ENCODE measurements around the gene RASL11A. TPM values are rescaled to one million over a fixed set of nuclear protein-coding genes. Genes with fewer than 3 reads are reported as not detected.
"Not testable (repeated sequence)": the region's sequence is repeated elsewhere in the genome, so short reads cannot be mapped to it uniquely, and the experiment has no call there.

Gene RASL11A
- total RNA-seq, 1 donor from 2014 or later = 2.0 TPM

- no peak for DNase-seq (ENCODE audit: low spot score in 2 of 2)
- FAIRE-seq = no peak
Observed at GRCh38 chr13:27266917-27267316, 3.7 kb upstream of the RASL11A start.

GRCh38 chr13:27267596-27267995 lies 3.0 kb upstream of the RASL11A start:
- no peak for FAIRE-seq
- no peak for DNase-seq (ENCODE audit: low spot score in 2 of 2)

- DNase-seq (ENCODE audit: low spot score in 2 of 2) = no peak
- no peak for FAIRE-seq
Observed at GRCh38 chr13:27269114-27269665, 1.4 kb upstream of the RASL11A start.

DNA sequence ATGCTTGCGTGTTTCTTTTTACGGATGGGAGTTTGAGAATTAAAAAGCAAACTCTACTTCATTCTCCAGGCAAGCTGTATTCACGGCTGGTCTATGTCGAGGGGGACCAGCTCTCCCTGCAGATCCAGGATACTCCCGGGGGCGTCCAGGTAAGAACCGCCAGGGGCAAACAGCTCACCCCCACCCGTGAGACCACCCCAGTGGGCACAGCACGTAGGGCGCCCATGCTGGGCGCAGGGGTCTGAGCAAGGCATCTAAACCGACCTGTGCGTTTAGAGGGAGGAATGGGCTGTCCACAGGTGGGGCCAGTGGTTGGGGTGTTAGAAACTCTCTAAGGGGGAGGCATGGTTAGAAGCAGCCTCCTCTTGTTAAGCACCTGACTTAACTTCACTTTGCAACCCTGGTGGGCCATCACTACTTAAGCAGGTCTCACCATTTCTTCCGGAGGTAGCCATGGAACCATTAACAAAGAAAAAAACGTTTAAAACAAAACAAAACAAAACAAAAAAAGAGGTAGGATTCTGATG lies 1.0 kb downstream of the RASL11A start:
- FAIRE-seq (no peak), DNase-seq (ENCODE audit: low spot score in 2 of 2) (no peak)

- FAIRE-seq = peak; percentile 53
Observed at GRCh38 chr13:27273658-27274425, 3.2 kb downstream of the RASL11A start.

DNA sequence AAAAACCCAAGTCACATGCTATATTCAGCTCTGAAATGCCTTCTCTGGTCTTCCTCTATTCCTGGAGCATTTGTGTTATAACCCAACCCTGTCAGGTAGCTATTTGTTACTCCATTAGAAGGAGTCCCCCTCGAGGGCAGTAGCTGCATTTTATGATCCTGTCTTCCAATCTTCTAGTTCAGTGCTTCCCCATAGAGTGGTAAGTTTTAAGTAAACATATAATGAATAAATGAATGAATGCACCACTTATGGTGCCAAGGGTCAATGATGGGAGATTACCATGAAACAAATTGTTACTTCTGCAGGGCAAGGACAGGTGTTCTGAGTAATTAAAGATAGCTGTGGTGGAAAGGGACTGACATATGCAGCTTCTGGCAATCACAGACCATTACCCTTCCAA lies 4.0 kb downstream of the RASL11A start:
- DNase-seq (ENCODE audit: low spot score in 2 of 2) (no peak), FAIRE-seq (no peak)

More at GRCh38 chr13:27273658-27274425, 3.2 kb downstream of the RASL11A start:
- DNase-seq (ENCODE audit: low spot score in 2 of 2) = no peak

DNA sequence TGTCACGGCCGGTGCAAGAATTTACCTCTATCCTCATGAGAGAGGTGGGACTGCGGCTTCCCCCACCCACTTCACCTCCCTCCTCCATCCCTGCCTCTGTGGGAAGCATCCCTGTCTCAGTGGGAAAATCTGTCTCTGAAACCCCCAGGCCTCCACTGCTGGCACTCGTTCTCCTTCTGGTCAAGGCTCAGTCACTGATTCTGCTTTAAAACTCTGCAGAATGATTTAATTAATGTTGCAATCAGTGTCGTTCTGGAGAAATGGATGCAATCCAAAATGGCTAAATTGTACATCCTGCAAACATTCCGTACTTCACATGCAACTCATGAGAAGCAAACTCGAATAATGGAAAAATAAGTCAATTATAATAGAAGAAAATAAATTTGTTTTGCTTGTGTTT lies 5.6 kb downstream of the RASL11A start:
- no peak for DNase-seq (ENCODE audit: low spot score in 2 of 2)
- no peak for FAIRE-seq

DNA sequence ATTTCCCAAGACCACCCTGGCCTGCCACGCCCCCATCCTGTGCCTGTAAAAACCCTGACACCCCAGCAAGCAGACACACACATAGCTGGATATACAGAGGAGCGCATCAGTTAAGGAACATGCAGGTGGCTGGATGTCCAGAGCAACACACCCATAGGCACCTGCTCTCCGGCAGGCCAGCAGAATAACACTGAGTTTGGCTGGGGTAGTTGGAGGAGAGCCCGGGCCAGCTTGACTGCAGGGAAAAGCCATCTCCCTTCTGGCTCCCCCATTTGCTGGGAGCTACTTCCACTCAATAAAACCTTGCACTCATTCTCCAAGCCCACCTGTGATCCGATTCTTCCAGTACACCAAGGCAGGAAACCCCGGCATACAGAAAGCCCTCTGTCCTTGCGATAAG lies 8.9 kb downstream of the RASL11A start:
- FAIRE-seq (no peak), DNase-seq (ENCODE audit: low spot score in 2 of 2) (no peak)

DNA sequence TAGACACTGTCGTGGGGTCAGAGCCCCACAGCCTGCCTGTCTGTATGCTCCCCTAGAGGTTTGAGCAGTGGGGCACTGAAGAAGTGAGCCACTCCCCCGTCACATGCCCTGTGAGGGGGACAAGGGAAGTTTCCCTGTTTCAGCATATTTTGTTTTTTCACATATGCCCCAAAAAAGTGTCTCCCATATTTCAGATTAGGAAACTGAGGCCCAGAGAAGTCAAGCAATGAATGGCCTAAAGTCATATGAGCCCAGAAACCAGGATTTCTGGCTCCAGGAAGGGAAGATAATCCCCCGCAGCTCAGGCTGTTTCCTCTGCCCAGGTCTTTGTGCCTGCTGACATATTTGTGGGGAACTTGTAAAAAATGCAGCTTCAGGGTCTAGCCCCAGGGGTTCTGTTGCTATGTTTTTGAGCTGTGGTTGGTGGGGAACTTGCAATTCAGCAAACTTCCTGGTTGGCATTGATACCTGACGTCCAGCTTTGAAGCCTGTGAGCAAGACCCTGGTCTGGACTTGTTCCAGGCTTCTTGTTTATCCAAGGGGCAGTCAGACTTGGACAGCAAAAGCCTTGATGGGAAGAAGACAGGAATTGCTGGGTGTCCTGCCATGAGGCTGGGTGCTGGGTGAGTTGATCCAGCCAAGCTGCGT lies 9.5 kb downstream of the RASL11A start:
- DNase-seq (ENCODE audit: low spot score in 2 of 2) (no peak), FAIRE-seq (no peak)

GRCh38 chr13:27280841-27281240 lies 10.2 kb downstream of the RASL11A start:
- no peak for DNase-seq (ENCODE audit: low spot score in 2 of 2)
- no peak for FAIRE-seq

DNA sequence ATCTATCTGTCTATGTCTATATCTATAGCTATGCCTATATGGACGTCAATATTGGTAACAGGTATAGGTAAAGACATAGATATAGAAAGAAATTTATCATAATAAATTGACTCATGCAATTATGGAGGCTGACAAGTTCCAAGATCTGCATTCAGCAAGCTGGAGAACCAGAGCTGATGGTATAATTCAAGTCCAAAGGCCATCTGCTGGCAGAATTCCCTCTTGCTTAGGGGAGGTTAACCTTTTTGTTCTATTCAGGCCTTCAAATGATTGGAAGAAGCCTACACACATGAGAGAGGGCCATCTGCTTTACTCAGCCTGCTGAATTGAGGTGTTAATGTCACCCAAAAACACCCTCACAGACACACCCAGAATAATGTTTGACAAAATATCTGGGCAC lies 10.8 kb downstream of the RASL11A start:
- FAIRE-seq = no peak
- DNase-seq (ENCODE audit: low spot score in 2 of 2) = no peak

GRCh38 chr13:27283906-27284493 lies 13.4 kb downstream of the RASL11A start:
- DNase-seq (ENCODE audit: low spot score in 2 of 2) = no peak
- FAIRE-seq = no peak

DNA sequence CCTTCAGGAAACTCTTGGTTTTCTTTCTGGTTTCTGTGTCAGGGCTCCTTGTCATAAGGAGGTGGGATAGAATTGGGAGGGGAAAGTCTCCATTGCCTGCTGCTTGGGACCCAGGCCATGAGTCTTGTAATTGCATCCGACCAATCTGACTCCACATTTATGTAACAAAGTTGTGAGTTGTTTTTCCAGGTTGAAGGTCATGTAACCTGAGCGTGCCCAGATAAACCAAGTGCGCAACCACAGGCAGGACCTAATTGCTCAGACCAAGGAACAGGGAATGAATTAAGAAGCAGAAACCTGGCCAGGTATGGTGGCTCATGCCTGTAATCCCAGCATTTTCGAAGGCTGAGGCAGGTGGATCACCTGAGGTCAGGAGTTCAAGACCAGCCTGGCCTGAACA lies 17.8 kb downstream of the RASL11A start:
- FAIRE-seq (no peak), DNase-seq (ENCODE audit: low spot score in 2 of 2) (no peak)

- no peak for DNase-seq (ENCODE audit: low spot score in 2 of 2)
- peak; percentile 13 for FAIRE-seq
Observed at GRCh38 chr13:27289011-27289665, 18.5 kb downstream of the RASL11A start.

DNA sequence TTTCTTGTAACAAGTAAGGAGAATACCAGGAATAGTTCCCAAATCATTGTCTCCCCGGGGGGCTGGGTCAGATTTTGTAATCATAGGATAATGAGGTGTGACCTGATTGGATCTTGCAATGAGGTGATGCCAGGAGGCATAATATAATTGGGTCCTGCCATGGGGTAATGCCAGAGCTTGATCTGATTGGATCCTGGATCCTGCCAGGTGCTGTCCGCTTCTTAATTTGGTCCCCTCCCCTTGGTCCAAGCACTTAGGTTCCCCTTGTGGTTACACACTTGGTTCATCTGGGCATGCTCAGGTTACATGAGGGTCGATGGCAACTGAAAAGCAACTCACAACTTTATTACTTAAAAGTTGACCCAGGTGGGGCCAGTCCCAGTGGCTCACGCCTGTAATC lies 20.1 kb downstream of the RASL11A start:
- DNase-seq (ENCODE audit: low spot score in 2 of 2) (no peak), FAIRE-seq (no peak)

- DNase-seq (ENCODE audit: low spot score in 2 of 2); FAIRE-seq: not testable (repeated sequence)
Observed at GRCh38 chr13:27291967-27292366, 21.3 kb downstream of the RASL11A start.

DNA sequence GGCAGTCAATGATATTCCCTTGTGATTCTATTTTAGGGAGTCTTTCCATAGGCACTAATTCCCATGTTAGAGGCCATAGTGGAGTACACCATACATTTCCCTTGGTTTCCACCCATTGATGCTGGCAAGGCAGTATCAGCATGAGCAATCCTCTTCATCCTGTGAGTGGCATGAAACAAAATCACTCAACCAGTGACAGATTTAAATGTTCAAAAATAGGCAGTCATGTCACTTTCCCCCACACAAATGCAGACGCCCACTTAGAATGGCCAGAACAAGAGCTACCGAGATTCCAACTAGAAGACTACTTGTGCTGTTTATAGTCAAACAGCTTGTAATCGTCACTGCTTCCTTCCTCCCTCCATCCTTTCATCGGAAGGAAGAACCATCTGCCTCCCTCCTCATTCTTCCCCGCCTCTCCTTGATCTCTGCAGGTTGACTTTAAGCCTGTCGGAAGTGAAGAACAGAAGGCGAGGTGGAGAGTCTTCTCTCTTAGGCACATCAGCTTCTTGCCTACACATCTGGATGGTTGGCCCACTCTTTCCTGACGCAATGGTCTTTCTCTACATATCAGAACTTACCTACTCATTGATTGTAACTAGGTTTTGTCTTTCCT lies 22.6 kb downstream of the RASL11A start:
- DNase-seq (ENCODE audit: low spot score in 2 of 2) = no peak

DNA sequence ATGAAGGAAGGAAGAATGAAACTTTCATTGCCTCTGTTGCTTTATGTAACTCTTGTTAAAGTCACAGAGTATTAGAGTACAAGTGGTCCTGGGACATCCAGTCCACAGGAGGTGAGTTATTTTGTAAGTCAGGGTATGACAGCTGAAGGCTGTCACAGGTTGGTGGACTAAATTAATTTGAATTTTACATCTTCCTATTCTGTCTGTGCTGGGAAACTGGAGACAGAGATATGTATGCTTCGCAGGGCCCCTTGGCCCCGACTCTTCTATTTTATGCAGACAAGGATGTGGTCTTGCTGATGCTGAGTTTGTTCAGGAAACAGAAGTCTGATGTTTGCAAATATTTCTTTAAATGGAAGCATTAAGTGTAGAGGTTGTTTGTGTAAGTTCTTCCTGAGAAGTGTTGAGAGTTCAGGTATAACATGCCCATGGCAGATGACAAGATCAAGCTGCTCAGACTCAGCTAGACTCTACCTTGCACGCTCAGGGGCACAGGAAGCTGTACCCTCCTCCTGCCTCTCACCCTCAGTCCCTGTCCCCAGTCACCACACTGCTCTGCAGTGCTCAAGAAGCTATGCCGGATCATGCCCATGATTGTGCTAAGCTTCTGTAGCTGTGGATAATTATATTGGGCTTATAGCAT lies 23.4 kb downstream of the RASL11A start:
- DNase-seq (ENCODE audit: low spot score in 2 of 2) (no peak), FAIRE-seq (no peak)

More for the DNA sequence above, 22.6 kb downstream of the RASL11A start:
- no peak for FAIRE-seq

- DNase-seq (ENCODE audit: low spot score in 2 of 2) (no peak), FAIRE-seq (no peak)
Observed at GRCh38 chr13:27295096-27295495, 24.5 kb downstream of the RASL11A start.

DNA sequence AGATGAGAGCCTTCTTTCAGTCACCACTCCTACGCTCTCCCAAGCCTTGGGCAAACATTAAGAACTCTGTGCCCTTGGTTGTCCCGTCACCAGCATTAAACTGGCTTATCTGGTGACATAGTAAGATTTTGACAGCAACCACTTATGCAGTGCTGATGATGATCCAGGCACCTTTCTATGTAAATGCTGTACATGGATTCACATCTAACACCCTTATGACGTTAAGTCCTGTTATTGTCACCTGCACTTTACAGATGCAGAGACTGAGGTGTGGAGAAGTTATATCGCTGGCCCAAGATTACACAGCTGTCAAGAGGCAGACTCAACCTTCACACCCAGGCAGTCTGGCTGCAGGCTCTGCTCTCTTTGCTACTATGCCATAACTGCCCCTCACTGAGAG lies 25.0 kb downstream of the RASL11A start:
- FAIRE-seq (no peak), DNase-seq (ENCODE audit: low spot score in 2 of 2) (no peak)
